ENCODE data around the gene SMPX.

Gene SMPX

DNA sequence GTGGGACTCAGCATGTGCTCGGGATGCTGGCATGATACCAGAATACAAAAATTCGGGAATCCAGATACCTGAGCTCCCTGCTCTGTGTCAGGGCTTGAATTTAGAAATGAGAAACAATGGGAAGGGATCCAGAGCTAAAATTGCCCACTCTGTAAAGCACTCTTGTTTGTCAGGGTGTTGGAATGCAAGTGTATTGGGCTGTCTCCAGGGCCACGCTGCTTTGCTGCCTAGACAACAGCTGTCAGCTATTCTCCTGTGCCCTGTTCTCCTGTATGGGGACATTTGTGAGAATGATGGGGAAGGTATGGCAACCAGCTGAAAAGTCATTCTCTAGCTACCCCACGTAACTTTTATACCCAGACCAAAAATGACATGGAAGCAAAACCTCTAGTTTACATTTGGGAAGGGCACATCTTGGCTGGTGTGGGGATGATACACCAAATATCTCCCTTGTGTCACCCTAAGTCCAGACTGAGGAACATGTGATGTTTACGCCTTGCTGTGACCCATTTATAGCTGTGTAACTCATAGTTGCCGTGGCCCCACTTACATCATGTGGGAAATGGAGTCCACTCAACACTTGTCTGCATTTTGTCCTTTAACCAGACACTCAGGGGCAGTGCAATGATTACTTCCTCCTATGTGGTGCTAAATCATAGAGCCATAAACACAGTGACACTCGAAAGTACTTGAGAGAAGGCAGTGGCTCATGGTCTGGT, 46.6 kb downstream of the SMPX start:
- no peak for DNase-seq

DNA sequence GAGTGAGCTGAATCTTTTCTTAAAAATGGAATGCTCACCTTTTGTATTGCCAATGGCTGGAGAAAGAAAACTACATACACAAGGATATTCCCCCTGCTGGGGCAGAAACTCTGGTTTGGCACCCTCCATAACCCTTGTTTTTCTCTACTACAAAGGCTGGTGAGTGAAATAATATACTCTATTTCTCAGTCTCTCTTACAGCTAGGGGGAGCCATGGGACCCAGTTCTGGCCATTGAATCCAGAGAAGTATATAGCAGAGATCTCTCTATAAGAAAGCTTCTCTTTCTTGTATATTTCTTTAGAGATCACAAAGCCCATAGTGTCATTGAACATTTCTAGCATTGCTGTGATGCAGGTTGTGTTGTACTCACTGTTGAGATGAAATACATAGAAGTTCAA, 49.8 kb downstream of the SMPX start:
- no peak for DNase-seq

DNA sequence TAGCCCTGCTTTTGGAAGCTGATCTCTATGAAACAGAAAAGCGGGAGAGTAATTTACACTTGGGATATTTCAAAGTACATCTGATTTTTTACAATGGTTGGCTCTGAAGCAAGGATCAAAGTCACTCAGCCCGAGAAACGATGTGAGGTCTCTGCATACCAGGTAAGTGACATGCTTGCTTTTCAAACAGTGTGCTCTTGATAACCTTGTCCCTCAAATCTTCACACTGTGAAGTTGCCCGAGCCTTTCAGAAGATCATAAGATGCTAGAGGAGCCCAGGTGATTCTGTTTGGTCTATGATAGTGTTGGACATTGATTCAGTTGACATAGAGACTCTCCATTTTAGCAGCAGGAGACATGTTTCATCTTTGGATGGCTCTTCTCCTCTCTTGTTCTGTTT, 52.7 kb downstream of the SMPX start:
- no peak for DNase-seq

DNA sequence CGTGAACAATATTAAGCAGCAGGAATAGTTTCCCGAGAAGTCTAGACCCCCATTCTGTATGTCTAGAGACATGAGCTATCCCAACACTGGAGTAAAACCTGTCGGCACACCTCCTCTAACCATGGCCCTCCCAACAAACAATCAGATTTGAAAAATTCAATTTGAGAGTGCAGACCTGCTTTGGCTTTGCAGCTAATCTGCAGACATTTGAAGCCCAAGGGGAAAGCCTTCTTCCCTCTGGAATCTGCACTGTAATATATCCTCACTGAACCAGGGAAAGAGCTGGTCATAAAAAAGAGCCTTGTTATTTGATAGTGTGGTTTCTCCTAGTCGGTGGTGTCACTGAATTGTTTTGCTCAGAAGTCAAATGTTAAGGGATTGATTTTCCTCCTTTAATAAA, 55.2 kb downstream of the SMPX start:
- no peak for DNase-seq

DNA sequence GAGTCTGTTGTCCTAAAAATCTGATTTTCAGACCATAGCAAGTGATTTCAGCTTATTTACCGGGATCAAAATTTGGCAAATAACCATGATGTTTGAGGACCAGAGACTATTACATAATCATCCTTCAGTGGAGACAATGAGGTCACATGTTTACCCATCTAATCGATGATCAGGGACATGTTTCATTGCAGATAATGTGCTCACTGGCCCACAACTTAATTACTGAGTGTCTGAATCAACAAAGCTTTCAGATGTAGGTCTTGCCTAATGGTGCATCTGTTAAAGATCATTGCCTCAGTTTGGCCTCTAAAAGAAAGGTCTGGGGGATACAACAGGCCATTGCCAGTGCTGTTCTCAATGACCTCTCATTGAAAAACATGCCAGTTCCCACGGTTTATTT, 56.9 kb downstream of the SMPX start:
- no peak for DNase-seq

DNA sequence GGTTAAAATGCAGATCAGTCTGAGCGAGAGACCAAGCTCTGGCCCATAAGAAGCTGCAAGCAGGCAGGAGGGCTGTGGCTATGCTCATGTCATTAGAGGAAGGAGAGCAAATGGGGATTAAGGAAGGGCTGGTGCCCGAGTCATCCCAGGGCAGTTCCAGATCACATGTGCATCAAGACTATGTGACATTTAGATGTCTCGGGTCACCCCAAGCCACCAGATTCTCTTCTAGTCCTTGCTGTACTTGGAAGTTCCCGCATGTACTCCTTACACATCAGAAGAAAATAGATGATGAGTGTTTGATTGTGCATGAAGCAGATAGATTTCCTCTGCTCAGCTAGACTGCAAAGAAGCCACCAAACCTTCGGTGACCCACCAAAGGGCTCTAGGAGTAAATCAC, 57.6 kb downstream of the SMPX start:
- DNase-seq: no peak

DNA sequence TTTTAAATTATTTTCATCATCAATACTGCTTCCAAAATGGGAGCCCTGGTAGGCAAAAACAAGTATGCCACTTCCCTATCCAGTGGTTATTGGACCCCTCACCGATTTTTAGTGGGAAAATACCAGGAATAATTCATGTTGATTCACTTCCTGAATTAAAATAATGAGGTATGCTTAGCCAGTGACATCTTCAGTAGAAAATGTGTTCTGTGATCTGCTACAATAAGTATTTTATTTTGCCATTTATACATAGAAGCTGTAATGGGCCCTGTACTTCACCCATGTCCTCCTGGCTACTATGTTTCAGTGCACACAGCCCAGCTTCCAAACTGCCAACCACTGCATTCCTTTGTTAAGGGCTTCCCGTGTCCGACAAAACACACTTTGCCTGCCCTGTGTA, 58.8 kb downstream of the SMPX start:
- DNase-seq: no peak

DNA sequence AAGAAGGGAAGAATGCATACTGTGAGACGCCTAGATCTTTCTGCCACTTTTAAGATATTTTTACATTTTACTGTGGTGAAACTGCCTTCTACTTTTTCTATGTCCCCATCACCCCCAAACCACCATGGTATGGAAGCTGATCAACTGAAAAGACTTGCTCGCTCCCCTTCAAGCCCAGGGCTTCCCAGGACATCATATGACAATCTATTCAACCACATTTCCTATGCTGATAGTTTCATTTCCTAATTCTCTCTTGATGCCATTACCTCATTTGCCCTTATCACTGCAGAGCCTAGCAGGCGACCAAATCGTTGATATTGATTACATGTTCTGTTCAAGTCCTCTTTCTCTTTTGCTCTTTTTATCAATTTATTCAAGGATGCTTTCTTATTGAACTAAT, 59.6 kb downstream of the SMPX start:
- DNase-seq: no peak

DNA sequence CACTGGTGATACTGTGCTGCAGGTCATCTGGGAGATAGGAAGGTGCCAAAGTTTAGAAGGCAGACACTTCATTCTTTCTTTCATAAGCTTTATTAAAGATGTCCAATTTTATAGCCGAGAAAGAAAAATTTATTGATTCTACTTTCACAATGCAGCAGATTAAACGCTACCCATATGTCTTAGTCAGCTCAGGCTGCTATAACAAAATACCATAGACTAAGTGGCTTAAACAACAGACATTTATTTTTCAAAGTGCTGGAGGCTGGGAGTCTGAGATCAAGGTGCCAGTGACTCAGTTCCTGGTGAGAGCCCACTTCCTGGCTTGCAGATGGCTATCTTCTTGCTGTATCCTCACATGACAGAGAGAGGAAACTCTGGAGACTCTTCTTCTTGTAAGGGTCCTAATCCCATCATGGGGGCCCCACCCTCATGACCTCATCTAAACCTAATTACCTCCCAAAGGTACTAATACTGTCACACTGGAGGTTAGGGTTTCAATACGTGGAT, 66.4 kb downstream of the SMPX start:
- DNase-seq: no peak

DNA sequence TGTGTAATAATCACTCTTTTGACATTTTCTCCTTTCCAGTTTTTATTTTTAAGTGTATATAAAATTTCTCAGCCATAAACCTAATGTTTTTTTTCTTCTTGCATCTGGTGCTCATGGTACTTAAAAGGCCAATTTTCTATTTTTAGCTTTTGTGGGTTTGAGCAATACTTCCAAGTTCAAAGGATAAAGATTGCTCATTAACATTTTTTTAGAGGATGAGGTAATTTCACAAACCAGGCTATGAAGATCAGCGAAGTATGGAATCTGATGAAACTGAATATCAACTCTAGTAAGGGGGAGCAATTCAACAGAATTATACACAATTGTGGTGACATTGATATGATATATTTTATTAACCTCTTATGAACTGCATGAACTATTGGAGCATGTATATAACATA, 74.0 kb downstream of the SMPX start:
- no peak for DNase-seq

DNA sequence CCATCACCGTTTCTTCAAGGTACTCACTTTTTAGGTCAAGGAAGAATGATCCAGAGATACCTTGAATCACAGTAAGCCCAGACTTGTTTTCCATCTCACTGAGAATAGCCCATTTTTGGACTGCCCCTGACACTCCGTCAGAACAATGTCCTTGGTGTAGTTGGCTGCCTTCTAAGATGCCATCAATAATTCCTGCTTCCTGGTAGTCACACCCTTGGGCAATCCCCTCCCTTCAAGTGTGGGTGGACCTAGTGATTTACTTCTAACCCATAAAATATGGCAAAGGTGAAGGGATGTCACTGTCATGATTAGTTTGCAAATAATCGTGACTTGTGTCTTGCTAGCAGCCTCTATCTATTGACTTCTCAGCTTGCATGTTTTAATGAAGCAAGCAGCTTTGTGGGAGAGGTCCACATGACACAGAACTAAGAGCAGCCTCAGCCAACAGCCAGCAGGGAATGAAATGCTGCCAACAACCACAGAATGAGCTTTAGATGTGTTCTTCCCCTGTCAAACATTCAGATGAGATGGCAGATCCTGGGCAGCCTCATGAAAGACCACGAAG, 79.8 kb downstream of the SMPX start:
- no peak for DNase-seq

DNA sequence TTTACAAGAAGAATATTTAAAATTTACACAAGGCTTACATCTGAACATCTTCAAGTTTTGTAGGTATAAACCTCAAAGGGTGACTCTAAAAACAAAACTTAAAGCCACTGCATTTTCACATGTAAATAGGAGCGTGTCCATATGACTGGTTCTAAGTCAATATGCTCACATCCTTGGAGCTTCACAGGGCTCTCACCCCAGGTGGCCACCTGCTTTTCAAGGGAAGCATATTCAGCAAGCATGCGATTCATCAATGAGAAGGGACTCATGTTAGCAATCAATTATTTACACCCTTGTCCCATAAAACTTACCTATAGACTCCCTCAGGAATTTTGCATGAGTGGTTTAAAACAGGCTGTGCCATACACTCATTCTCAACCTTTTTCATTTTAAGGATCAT, 82.0 kb downstream of the SMPX start:
- peak; percentile 0 for DNase-seq

DNA sequence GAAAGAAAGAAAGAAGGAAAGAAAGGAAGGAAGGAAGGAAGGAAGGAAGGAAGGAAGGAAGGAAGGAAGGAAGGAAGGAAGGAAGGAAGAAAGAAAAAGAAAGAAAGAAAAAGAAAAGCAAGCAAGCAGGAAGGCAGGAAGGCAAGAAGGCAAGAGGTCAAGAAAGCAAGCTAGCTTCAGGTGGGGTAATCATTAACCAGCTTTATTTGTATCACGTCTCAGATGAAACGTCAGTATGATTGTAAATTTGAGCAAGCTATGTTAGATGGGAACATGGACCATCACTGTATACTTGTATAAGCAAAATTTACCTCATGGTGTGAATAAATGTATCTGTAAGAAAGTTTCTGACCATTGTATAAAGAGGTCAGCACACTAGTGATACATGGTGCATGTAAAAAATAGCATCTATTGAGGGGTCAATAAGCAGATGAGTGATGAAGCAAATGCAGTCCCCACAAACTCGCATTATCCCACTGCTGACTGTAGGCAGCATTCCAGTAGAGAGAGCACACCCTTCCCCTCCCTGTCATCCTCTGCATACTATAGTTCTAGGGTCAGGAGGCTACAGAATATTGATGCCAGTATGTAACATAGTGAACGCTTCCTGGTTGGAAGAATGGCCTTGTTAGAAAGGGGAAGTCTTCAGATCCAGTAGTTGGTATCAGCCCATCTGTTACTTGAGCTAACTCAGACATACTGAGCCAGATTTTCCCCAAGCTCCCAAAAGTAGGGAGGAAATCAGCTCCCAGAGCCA, 83.3 kb downstream of the SMPX start:
- DNase-seq: no peak

DNA sequence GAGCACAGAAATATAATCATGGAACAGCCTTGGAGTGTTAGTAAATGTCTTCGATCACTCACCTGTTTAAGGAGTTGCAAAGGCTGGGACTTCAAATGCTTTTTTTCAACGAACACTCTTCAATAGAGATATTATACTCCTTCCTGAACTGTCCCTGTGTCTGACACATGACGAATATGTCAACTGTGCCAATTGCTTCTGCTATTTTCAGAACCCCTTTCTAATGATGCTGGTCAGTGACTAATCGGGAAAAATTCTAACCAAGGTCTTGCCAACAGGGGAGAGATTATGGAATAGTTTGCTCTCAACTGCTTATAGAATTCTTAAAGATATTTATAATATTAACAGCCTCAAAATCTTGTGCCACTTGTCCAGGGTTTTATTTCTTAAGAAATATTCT, 91.2 kb downstream of the SMPX start:
- DNase-seq: no peak

DNA sequence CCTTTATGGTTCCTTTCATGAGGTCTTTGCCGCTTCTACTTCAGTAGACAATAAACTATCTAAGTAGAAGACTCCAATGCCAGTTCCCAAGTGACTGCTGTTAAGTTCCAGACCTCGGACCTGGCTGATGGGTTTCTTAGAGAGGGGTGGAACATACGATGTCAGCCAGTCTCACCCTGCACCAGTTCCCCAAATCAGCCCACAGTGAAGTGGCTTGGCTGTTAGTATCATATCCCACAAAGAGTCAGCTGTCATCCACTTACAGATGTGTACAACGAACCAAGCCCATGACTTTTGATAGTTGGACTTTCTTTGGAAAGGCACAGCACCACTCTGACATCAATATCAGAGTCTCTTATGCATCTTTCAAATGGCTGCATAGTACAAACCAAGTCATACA, 91.7 kb downstream of the SMPX start:
- no peak for DNase-seq

DNA sequence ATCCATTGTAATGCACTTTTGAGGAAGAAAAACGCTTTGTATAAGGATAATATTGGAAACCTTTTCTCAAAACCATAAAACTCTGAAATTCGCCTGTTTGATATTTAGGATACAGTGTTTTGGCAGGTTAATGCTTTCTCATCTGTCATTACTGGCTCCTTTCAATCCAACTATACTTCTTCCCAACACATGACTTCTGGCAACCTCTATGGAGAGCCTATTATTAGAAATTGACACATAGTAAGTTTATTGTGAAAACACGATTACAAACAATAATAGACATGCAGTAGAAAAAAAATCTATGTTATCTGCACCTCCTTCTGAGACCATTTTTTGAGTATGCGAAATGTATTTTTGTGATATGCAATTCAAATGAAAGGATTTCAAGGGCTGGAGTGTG, 95.2 kb downstream of the SMPX start:
- no peak for DNase-seq

DNA sequence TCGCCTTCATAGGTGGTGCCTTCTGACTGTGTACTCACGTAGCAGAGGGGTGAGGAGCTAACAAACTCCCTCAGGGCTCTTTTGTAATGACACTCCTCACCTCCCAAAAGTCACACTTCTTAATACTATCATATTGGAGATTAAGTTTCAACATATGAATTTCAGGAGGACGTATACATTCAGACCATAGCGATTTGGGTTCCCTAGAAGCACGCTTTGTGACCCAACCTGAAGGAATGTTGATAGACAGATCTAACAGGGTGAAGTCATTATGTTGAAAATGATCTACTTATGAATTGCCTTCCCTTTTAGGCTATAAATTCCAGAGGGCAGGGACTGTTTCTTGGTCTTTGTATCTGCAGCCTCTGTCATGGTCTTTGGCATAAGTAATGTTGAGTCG, 96.6 kb downstream of the SMPX start:
- DNase-seq: no peak

DNA sequence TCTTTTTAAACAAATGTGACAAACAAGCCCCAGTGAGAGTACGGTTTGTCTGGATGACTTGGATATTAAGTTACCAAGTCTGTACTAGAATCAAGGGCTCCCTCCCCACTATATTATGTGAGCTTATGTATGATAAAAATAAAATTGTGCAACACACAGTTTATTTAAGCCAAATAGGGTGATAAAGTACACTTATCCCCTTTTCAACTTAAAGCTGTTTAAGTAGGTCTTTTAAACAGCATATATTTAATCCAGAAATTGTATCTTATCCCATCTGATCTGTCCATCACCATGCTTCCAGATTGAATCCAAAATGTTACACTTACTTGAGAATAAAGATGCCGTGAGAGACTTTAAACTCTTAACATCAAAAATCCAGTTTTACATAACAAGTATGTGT, 97.8 kb downstream of the SMPX start:
- DNase-seq: no peak

DNA sequence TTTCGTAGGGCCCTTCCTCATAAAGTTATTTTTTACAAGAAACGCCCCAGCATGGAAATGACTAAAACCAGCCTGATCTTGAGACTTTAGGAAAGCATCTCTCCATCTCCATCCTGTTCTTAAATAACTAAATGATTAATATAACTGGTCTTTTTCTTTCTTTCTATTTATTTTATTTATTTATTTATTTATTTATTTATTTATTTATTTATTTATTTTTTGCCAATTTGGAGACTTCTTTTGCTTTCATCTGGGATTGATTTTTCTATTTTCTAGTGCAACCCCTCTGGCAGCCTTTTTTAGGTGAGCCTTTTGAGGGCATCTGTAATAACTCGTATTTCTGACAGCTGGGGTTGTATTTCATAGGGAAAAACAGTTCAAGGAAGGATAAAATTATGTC, 98.6 kb downstream of the SMPX start:
- no peak for DNase-seq

DNA sequence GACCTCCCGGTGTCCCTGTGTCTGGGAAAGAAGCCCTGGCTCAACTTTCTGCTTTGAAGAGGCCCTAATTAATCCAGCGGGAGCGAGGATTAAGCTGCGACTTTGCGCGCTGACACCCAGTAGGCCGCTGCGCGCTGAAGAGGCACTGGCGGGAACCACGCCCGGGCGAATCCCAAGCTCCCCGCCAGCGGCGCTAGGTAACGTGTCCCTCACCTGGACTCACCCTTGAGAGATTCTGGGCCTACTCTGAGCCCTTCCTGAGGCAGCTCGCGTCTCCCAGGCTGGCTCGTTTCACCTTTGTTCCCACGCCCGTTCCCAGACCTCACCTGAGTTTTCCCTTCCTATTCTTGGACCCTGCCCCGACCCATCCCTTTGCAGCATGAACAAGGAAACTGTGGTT, 99.2 kb downstream of the SMPX start:
- peak; percentile 5 for DNase-seq

DNA sequence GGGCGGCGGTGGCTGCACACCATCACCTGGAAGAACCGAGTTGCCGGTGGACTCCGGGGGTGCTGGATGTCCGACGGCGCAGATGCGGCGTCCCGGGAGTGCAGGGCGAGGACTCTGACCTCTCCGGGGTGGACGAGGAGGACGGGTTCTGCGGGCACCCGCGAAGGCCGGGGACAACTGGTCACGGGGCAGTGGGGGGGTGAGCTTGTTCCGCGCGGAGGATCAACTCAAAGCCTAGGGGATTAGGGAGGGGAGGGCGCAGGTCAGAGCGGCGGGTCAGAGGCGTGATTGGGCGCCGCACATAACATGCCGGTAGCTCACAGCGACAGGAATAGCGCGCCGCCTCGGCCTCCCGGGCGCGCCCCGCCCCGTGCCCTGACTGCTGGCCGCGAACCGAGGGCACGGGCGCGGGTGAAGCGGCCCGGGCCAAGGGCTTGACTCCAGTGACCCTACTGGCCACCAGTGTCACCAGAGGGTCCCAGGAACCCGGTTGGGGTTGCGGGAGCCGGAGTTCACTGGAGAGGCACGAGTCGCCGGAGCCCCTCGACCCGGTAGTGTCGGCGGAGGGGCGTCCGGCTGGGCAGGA, 99.7 kb downstream of the SMPX start, which contains the start of gene KLHL34:
TSS of gene KLHL34 (minus strand) at position 179 of the 586 bp plus-strand sequence. CDS start 542 bp downstream, outside the sequence.
- DNase-seq: no peak

DNA sequence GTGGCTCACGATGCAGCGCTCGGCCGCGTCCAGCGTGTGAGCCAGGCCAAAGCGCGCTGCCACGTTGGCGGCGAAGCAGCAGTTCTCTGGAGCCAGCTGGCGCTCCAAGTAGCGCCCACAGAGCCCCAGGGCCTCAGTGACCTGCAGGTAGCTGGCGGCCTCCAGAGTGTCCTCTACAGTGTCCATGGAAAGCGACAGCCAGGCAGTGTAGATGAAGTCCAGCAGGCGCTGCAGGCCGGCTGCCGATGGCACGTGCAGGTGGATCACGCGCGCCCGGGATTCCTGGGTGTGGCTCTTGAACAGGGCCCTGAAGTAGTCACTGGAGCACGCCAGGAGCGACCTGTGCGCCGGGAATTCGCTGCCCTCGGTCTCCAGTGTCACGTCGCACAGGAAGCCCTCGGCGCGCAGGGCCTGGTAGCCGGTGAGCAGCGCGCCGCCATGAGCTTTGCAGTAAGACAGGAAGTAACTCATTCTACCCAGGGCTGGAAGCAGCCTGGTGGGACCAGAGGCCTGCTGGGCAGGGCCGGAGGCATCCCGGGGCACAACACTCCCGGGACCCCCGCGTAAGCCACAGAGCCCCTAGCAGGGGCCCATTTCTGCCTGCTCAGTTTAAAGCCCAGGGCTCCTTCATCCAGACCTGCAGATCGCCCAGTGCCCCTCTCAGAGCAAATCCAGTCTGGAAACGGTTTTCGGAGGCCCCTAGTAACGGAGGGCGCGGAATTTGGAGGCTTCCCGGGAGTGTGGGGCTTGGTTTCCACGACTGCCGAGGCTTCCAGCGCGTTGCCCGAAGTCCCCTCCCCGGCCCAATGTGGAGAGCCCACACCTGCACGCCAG, 100.4 kb downstream of the SMPX start:
- no peak for DNase-seq
